GM21576 (cell line): ENCODE measurements around the gene ZNF319.
A peak's percentile ranks its signal among the peaks of the same experiment; 100 is the strongest.

ENCODE experiments used
- ATAC-seq: cut with Tn5 transposase; IDR thresholded peaks from one replicate; pipeline ENCODE4 v1.9.1; 2021; ENCODE audit warnings: mild to moderate bottlenecking, moderate library complexity; ENCODE audit not compliant: unreplicated experiment

ZNF319 gene

GRCh38 chr16:58037365-58038057 is 37.0 kb upstream of the ZNF319 start:
- ATAC-seq: no peak

- ATAC-seq: no peak
Observed at GRCh38 chr16:58036943-58037342, 36.5 kb upstream of the ZNF319 start.

GRCh38 chr16:58035356-58036170 is 35.1 kb upstream of the ZNF319 start:
- ATAC-seq: no peak

- ATAC-seq: no peak
Observed at GRCh38 chr16:58034774-58035173, 34.3 kb upstream of the ZNF319 start.

- no peak for ATAC-seq
Observed at GRCh38 chr16:58034128-58034685, 33.7 kb upstream of the ZNF319 start.

GRCh38 chr16:58032710-58033293 is 32.3 kb upstream of the ZNF319 start:
- ATAC-seq: no peak

- ATAC-seq: no peak
Observed at GRCh38 chr16:58031016-58031800, 30.7 kb upstream of the ZNF319 start.

GRCh38 chr16:58030136-58030840 is 29.8 kb upstream of the ZNF319 start:
- ATAC-seq: no peak

GRCh38 chr16:58029410-58029809 is 28.9 kb upstream of the ZNF319 start:
- ATAC-seq: no peak

- no peak for ATAC-seq
Observed at GRCh38 chr16:58028541-58029070, 28.1 kb upstream of the ZNF319 start.

- no peak for ATAC-seq
Observed at GRCh38 chr16:58027916-58028455, 27.5 kb upstream of the ZNF319 start.

GRCh38 chr16:58027161-58027915 is 26.9 kb upstream of the ZNF319 start:
- no peak for ATAC-seq

GRCh38 chr16:58026705-58027160 is 26.3 kb upstream of the ZNF319 start:
- ATAC-seq: no peak

GRCh38 chr16:58026139-58026704 is 25.8 kb upstream of the ZNF319 start:
- no peak for ATAC-seq

- ATAC-seq: peak; percentile 42
Observed at GRCh38 chr16:58025351-58026138, 25.1 kb upstream of the ZNF319 start, which contains the start of gene MMP15. MMP15 (plus strand) TSS chr16:58025754; CDS start chr16:58026351, 597 bp downstream.

- ATAC-seq: no peak
Observed at GRCh38 chr16:58024486-58025350, 24.2 kb upstream of the ZNF319 start.
